SK-N-SH treated with all-trans-retinoic acid at 6 μM for 48 hours (cell line): ENCODE data around the gene CKMT2.

Experiments used
- ATAC-seq: fragments of 200-7000 bp; cut with Tn5 transposase; 3 replicates; pipeline ENCODE4 v1.9.1; 2020; ENCODE audit warnings: mild to moderate bottlenecking, moderate library complexity
- ARNTL ChIP-seq: fragments of 450-650 bp; formaldehyde crosslinking; IDR thresholded peaks from 2 replicates; pipeline ENCODE4 v1.5.0; 2020; ENCODE audit warnings: low read depth, mild to moderate bottlenecking, moderate library complexity, borderline replicate concordance
- BACH2 ChIP-seq: fragments of 250-450 bp; sonication (Bioruptor Pico); IDR thresholded peaks from 2 replicates; pipeline ENCODE4 v1.9.0; 2021; ENCODE audit warnings: mild to moderate bottlenecking, borderline replicate concordance
- CREB5 ChIP-seq: fragments of 250-450 bp; sonication (Bioruptor Pico); IDR thresholded peaks from 2 replicates; pipeline ENCODE4 v1.5.1; 2020; ENCODE audit warnings: low read depth, mild to moderate bottlenecking, moderate library complexity
- CSDC2 ChIP-seq: fragments of 250-450 bp; sonication (Bioruptor Pico); IDR thresholded peaks from 2 replicates; pipeline ENCODE4 v1.5.0; 2020; ENCODE audit warnings: mild to moderate bottlenecking, moderate library complexity
- CSRNP3 ChIP-seq: fragments of 250-450 bp; sonication (Bioruptor Pico); IDR thresholded peaks from 2 replicates; pipeline ENCODE4 v1.5.1; 2021; ENCODE audit warnings: mild to moderate bottlenecking, moderate library complexity
- ESRRG ChIP-seq: fragments of 250-450 bp; sonication (Bioruptor Pico); IDR thresholded peaks from 2 replicates; pipeline ENCODE4 v1.6.1; 2021; ENCODE audit warnings: mild to moderate bottlenecking
- GLIS3 ChIP-seq: fragments of 250-450 bp; sonication (Bioruptor Pico); IDR thresholded peaks from 2 replicates; pipeline ENCODE4 v1.5.0; 2020; ENCODE audit warnings: mild to moderate bottlenecking, moderate library complexity
- ISL1 ChIP-seq: fragments of 250-450 bp; sonication (Bioruptor Pico); IDR thresholded peaks from 2 replicates; pipeline ENCODE4 v2.1.2; 2022; ENCODE audit warnings: mild to moderate bottlenecking, moderate library complexity
- OSR1 ChIP-seq: fragments of 250-450 bp; sonication (Bioruptor Pico); IDR thresholded peaks from 2 replicates; pipeline ENCODE4 v1.8.0; 2022; ENCODE audit warnings: moderate library complexity, mild to moderate bottlenecking, inconsistent platforms
- PATZ1 ChIP-seq: fragments of 250-450 bp; sonication (Bioruptor Pico); IDR thresholded peaks from 2 replicates; pipeline ENCODE4 v1.8.0; 2020; ENCODE audit warnings: mild to moderate bottlenecking, moderate library complexity, borderline replicate concordance
- POU6F1 ChIP-seq: fragments of 250-450 bp; sonication (Bioruptor Pico); IDR thresholded peaks from 2 replicates; pipeline ENCODE4 v1.8.0; 2021; ENCODE audit warnings: low read depth, mild to moderate bottlenecking, moderate library complexity, borderline replicate concordance
- PPARA ChIP-seq: fragments of 250-450 bp; sonication (Bioruptor Pico); IDR thresholded peaks from 2 replicates; pipeline ENCODE4 v1.5.0; 2020; ENCODE audit warnings: mild to moderate bottlenecking, borderline replicate concordance
- RARB ChIP-seq: fragments of 250-450 bp; sonication (Bioruptor Pico); IDR thresholded peaks from 2 replicates; pipeline ENCODE4 v1.8.0; 2021; ENCODE audit warnings: mild to moderate bottlenecking, moderate library complexity
- SNAI2 ChIP-seq: fragments of 250-450 bp; sonication (Bioruptor Pico); IDR thresholded peaks from 2 replicates; pipeline ENCODE4 v1.5.0; 2020; ENCODE audit warnings: mild to moderate bottlenecking, moderate library complexity
- TCF4 ChIP-seq: fragments of 250-450 bp; sonication (Bioruptor Pico); IDR thresholded peaks from 2 replicates; pipeline ENCODE4 v1.8.0; 2021; ENCODE audit warnings: mild to moderate bottlenecking, moderate library complexity, borderline replicate concordance
- TOX ChIP-seq: fragments of 250-450 bp; sonication (Bioruptor Pico); IDR thresholded peaks from 2 replicates; pipeline ENCODE4 v1.8.0; 2021; ENCODE audit warnings: mild to moderate bottlenecking, moderate library complexity, borderline replicate concordance
- TSHZ2 ChIP-seq: fragments of 250-450 bp; sonication (Bioruptor Pico); IDR thresholded peaks from 2 replicates; pipeline ENCODE4 v1.5.0; 2020; ENCODE audit warnings: mild to moderate bottlenecking, moderate library complexity
- ZC3H10 ChIP-seq: fragments of 250-450 bp; sonication (Bioruptor Pico); IDR thresholded peaks from 2 replicates; pipeline ENCODE4 v1.5.1; 2021; ENCODE audit warnings: mild to moderate bottlenecking, moderate library complexity
- ZFP3 ChIP-seq: fragments of 250-450 bp; sonication (Bioruptor Pico); IDR thresholded peaks from 2 replicates; pipeline ENCODE4 v1.5.0; 2020; ENCODE audit warnings: mild to moderate bottlenecking, moderate library complexity
- ZFP30 ChIP-seq: fragments of 450-650 bp; formaldehyde crosslinking; IDR thresholded peaks from 2 replicates; pipeline ENCODE4 v1.5.0; 2022; ENCODE audit warnings: mild to moderate bottlenecking, moderate library complexity
- ZNF565 ChIP-seq: fragments of 450-650 bp; formaldehyde crosslinking; conservative IDR thresholded peaks from 2 replicates; pipeline ENCODE4 v1.5.0; 2020; ENCODE audit warnings: low read depth, mild to moderate bottlenecking, moderate library complexity
- ZNF70 ChIP-seq: fragments of 450-650 bp; formaldehyde crosslinking; IDR thresholded peaks from 2 replicates; pipeline ENCODE4 v1.5.0; 2020; ENCODE audit warnings: mild to moderate bottlenecking, moderate library complexity
- ZNF8 ChIP-seq: fragments of 450-650 bp; formaldehyde crosslinking; IDR thresholded peaks from 2 replicates; pipeline ENCODE4 v1.5.0; 2020; ENCODE audit warnings: mild to moderate bottlenecking, moderate library complexity

CKMT2 gene

DNA sequence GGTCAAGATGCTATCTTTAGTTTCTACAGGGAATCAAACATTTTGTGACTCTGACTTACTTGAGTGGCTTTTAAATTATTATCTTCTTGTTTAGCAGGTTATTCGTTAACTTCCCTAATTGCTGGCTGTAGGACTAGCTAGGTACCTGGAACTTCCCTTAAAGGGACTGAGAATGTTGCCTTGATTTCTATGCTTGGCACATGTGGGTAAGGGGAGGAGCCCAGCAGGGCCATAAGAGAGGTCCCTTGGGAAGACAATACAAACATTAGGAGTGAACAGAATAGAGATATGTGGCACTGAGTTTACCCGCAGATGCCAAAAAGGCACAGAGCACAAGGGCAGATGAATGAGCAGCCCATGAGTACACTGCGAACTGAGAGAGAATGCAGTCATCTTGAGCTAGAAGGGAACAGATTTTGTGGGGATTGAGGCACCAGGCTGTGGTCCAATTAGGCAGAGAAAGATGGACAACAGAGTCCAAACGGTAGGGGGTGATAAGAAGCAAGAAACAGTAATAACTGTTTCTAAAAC, 9.8 kb downstream of the CKMT2 start:
- TF ChIP-seq ESRRG (CRISPR knock-in tag) (no peak), SNAI2 (no peak), PPARA (no peak), ZFP3 (CRISPR knock-in tag) (no peak), CSRNP3 (CRISPR knock-in tag) (no peak), ZNF70 (no peak), RARB (no peak), GLIS3 (CRISPR knock-in tag) (no peak), TSHZ2 (CRISPR knock-in tag) (no peak), BACH2 (no peak), ZFP30 (no peak), TOX (no peak), CSDC2 (CRISPR knock-in tag) (no peak), PATZ1 (CRISPR knock-in tag) (no peak), POU6F1 (CRISPR knock-in tag) (no peak), TCF4 (CRISPR knock-in tag) (no peak), ISL1 (CRISPR knock-in tag) (no peak), OSR1 (CRISPR knock-in tag) (no peak), ZNF565 (no peak), ZNF8 (no peak)
- ATAC-seq: no peak

DNA sequence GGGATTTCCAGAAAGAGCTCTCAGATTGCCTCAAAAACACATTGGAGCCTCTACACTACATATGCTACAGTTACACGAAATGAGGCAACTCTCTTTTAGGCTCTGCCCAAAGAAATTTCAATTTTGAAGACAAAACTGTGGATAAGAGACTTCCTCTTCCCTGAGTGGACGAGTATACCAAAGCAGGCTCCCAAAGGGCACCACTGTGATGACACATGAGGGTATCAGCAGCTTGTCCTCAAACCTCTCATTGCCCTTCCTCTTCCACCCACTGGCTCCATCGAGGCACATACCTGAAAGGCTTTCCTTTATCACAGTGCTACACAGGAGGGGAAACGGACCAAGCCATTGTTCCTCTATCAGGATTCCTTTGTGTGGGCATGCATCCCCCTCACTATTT, 11.3 kb downstream of the CKMT2 start:
- ATAC-seq: no peak
- no peak for TF ChIP-seq CSRNP3 (CRISPR knock-in tag)

- TF ChIP-seq ARNTL (no peak), ZNF565 (no peak), CREB5 (CRISPR knock-in tag) (no peak), ZFP3 (CRISPR knock-in tag) (no peak), TSHZ2 (CRISPR knock-in tag) (no peak), TOX (no peak), ZC3H10 (CRISPR knock-in tag) (no peak), ZNF8 (no peak), PATZ1 (CRISPR knock-in tag) (no peak), OSR1 (CRISPR knock-in tag) (no peak), BACH2 (no peak)
- TF ChIP-seq, all 23 proteins: peak for 0
- ATAC-seq: no peak
Measured at GRCh38 chr5:81245871-81246235, 12.7 kb downstream of the CKMT2 start.
